Measurements from ENCODE around the gene GARIN5B. TPM values are rescaled to one million over a fixed set of nuclear protein-coding genes. Genes with fewer than 3 reads are reported as not detected.

The GARIN5B gene
- total and polyA plus RNA-seq, 2 experiments from 2014 or later = not detected

DNA sequence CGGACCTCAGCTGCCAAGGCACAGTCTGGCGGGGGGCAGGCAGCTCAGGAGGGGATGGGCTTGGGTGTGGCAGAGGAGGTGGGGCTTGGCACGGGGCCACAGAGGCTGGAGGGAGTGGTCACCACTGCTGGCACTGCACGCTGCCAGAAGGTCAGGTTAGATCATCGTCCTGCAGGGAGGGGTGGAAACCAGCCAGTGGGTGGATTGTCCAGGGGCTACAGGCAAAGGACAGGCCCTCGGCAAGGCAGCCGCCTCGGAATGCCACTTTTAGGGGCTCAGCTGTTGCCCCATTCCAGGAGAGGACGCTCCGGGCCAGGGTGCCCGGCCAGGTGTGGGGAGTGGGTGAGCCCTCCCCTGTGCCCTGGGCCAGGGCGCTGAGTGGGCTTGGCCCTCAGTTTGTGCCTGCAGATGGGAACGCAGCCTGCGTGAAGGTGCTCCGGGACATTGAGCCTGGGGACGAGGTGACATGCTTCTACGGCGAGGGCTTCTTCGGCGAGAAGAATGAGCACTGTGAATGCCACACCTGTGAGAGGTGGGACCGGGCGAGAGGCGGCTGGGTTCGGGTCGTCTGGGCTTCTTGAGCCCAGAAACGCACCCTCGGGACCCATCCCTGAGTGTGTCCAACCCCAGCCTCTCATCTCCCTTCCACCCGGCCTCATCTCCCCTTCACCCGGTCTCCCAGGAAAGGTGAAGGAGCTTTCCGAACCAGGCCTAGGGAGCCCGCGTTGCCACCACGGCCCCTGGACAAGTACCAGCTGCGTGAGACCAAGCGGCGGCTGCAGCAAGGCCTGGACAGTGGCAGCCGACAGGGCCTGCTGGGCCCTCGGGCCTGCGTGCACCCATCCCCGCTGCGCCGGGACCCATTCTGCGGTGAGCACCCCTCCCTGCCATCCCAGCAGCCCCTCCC lies 17.0 kb downstream of the GARIN5B start:
- DNase-seq = peak; percentile 34
- H3K27ac ChIP-seq = no peak overlapping the region

DNA sequence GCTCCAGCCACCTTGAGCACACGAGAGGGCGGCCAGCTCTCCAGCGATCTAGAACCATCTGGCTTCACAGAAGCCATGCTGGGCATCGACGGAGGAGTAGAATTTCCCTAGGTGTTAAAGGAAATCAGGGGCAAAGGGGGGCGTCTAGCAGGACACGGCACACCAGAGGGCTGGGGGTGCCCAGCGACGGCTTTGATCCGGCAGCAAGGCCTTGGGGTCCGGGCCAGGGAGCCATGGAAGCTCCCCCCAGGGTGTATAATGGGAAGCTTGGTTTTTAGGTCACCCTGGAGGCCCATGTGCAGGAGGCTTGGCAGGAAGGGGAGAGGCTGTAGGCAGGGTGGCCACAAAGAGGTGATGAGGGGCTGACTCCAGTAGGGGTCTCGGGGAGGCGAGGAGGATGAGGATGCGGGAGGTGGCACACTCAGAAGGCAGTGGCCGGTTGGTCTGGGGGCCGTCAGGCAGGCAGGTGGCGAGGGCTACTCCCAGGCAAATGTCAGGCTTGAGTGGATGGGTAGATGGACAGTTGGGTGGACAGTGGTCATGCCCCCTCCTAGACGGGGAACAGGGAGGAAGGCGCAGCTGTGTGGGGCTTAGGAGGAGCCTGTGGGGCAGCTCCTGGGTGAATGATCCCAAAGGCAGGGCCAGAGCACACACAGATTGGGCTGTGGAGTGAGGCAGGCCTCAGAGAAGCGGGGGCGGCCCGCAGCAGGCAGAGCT lies 17.8 kb downstream of the GARIN5B start:
- H3K9me2 ChIP-seq (ENCODE audit: insufficient read depth) = no peaks in the 10 kb centered on the region
- no peak for DNase-seq
- no peaks in the 10 kb centered on the region for H3F3A ChIP-seq (ENCODE audit: insufficient read depth)
- WGBS, 2 experiments (ENCODE audit: low coverage in 1 of 2, low lambda C conversion rate in 2 of 2, missing lambda C conversion rate in 2 of 2) = 90 to 92% methylated on average over 18 to 22 of the region's 22 CpGs
- H2AFZ ChIP-seq = no peak overlapping the region
- no peaks in the 10 kb centered on the region for H3K9me3 ChIP-seq (ENCODE audit: low read depth)
- no peak for TF ChIP-seq EZH2 (IDR thresholded peaks at IDR 0.05; ENCODE audit: insufficient read depth, poor library complexity, severe bottlenecking)
- TF ChIP-seq EZH2phosphoT487 (IDR thresholded peaks at IDR 0.05; ENCODE audit: insufficient read depth, low read depth) = no peak
- H3K27ac ChIP-seq = no peak overlapping the region
- H3K36me3 ChIP-seq (ENCODE audit: low read depth) = no peaks in the 10 kb centered on the region
- no peak overlapping the region for H3K4me2 ChIP-seq (ENCODE audit: unreplicated experiment)
- no peaks in the 10 kb centered on the region for H4K20me1 ChIP-seq (ENCODE audit: insufficient read depth)
- in situ Hi-C loops (cut with MboI) = no loop called here
- H3K4me1 ChIP-seq (ENCODE audit: insufficient read depth) = no peaks in the 10 kb centered on the region
- H3K79me2 ChIP-seq (ENCODE audit: insufficient read depth) = peaks cover 7% of the 10 kb centered on the region; the same call in 1 of the 2 replicates
- H3K4me3 ChIP-seq = no peak overlapping the region
- no peak overlapping the region for H3K9ac ChIP-seq
- H3K27me3 ChIP-seq (replicated peaks; ENCODE audit: insufficient read depth) = no peaks in the 10 kb centered on the region

More for the DNA sequence above, 17.0 kb downstream of the GARIN5B start:
- H3K27me3 ChIP-seq (replicated peaks; ENCODE audit: insufficient read depth) = no peaks in the 10 kb centered on the region
- no peaks in the 10 kb centered on the region for H3K4me1 ChIP-seq (ENCODE audit: insufficient read depth)
- H3F3A ChIP-seq (ENCODE audit: insufficient read depth) = no peaks in the 10 kb centered on the region
- H3K36me3 ChIP-seq (ENCODE audit: low read depth) = no peaks in the 10 kb centered on the region
- WGBS, 2 experiments (ENCODE audit: low coverage in 1 of 2, low lambda C conversion rate in 2 of 2, missing lambda C conversion rate in 2 of 2) = 86 to 88% methylated on average over 28 to 42 of the region's 43 CpGs
- H3K9me3 ChIP-seq (ENCODE audit: low read depth) = no peaks in the 10 kb centered on the region
- in situ Hi-C loops (cut with MboI) = no loop called here
- H3K9ac ChIP-seq = no peak overlapping the region
- no peaks in the 10 kb centered on the region for H3K79me2 ChIP-seq (ENCODE audit: insufficient read depth)
- H3K4me3 ChIP-seq = no peak overlapping the region
- no peak overlapping the region for H2AFZ ChIP-seq
- no peaks in the 10 kb centered on the region for H3K9me2 ChIP-seq (ENCODE audit: insufficient read depth)
- H4K20me1 ChIP-seq (ENCODE audit: insufficient read depth) = no peaks in the 10 kb centered on the region
- TF ChIP-seq EZH2 (IDR thresholded peaks at IDR 0.05; ENCODE audit: insufficient read depth, poor library complexity, severe bottlenecking) (no peak), EZH2phosphoT487 (IDR thresholded peaks at IDR 0.05; ENCODE audit: insufficient read depth, low read depth) (no peak)
- H3K4me2 ChIP-seq (ENCODE audit: unreplicated experiment) = no peak overlapping the region

DNA sequence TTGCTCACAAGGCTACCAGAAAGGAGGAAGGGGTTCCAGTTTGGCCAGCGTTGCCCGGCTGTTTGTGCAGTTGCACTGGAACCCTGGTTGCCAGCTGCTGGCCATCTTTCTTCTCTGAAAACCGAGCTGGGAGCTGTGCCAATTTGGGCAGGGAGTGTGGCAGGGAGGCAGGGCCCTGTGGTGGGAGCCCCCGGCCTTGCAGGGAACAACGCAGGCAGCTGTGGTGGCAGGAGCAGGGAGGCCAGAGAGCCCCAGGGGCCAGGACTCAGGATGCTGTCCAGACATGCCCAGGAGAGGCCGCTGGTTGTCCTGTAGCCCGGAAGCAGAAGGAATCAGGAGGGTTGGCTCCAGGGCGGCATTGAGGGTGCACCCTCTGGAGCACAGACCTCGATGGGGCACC lies 18.6 kb downstream of the GARIN5B start:
- Histone ChIP-seq H3K27me3 (replicated peaks; ENCODE audit: insufficient read depth) (no peaks in the 10 kb centered on the region), H2AFZ (no peak overlapping the region), H3K9ac (no peak overlapping the region), H3K4me3 (no peak overlapping the region), H3K4me2 (ENCODE audit: unreplicated experiment) (no peak overlapping the region), H3K79me2 (ENCODE audit: insufficient read depth) (peaks cover 8% of the 10 kb centered on the region; the same call in 1 of the 2 replicates), H3F3A (ENCODE audit: insufficient read depth) (no peaks in the 10 kb centered on the region), H3K27ac (no peak overlapping the region), H4K20me1 (ENCODE audit: insufficient read depth) (no peaks in the 10 kb centered on the region), H3K4me1 (ENCODE audit: insufficient read depth) (no peaks in the 10 kb centered on the region), H3K9me2 (ENCODE audit: insufficient read depth) (no peaks in the 10 kb centered on the region), H3K9me3 (ENCODE audit: low read depth) (no peaks in the 10 kb centered on the region), H3K36me3 (ENCODE audit: low read depth) (no peaks in the 10 kb centered on the region)
- TF ChIP-seq EZH2phosphoT487 (IDR thresholded peaks at IDR 0.05; ENCODE audit: insufficient read depth, low read depth) (no peak), EZH2 (IDR thresholded peaks at IDR 0.05; ENCODE audit: insufficient read depth, poor library complexity, severe bottlenecking) (no peak)
- 78 to 81% methylated on average over 9 of the region's 9 CpGs for WGBS, 2 experiments (ENCODE audit: low coverage in 1 of 2, low lambda C conversion rate in 2 of 2, missing lambda C conversion rate in 2 of 2)
- in situ Hi-C loops (cut with MboI) = no loop called here
- no peak for DNase-seq

DNA sequence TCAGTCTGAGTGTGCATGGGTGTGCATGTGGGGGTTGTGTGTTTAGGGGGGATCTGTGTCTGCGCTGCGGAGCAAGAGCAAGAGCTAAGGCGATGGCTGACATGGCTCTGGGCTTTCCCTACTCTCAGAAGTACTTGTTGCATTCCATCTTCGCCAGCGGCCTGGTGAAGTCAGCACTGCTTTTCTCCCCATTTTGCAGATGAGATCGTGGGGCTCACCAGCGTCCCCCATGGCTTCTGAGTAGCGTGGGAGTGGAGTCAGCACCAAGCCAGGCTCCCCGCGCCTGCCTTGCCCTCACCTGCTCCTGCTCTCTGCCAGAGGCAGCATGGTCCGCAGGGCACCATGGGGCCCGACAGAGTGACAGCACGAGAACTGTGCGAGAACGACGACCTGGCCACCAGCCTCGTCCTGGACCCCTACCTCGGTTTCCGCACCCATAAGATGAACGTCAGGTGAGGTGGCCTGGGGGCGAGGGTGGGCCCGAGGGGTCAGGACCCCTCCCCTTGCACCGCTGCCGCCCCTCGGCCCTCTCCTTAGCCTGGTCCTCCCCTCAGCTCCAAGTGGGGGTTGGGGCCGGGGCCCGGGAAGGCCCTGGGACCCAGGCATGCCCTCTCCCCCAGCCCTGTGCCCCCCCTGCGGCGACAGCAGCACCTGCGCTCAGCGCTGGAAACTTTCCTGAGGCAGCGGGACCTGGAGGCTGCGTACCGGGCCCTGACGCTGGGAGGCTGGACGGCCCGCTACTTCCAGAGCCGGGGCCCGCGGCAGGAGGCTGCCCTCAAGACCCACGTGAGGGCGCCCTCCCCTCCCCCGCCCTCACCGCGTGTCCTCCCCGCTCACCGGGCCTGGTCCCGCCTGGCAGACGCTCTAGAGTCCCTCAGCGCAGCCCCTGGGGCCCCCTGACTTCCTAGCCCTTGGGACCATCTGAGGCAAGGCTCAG lies 21.2 kb downstream of the GARIN5B start:
- Histone ChIP-seq H3K79me2 (ENCODE audit: insufficient read depth) (peaks cover 8% of the 10 kb centered on the region; the same call in 1 of the 2 replicates), H3K9me2 (ENCODE audit: insufficient read depth) (no peaks in the 10 kb centered on the region), H3K9me3 (ENCODE audit: low read depth) (no peaks in the 10 kb centered on the region), H3K4me1 (ENCODE audit: insufficient read depth) (no peaks in the 10 kb centered on the region), H3K4me3 (peak overlapping the region; percentile 77), H3F3A (ENCODE audit: insufficient read depth) (no peaks in the 10 kb centered on the region), H3K27ac (no peak overlapping the region), H3K4me2 (ENCODE audit: unreplicated experiment) (peak overlapping the region; percentile 97), H3K27me3 (replicated peaks; ENCODE audit: insufficient read depth) (no peaks in the 10 kb centered on the region; the same call in 1 of the 2 replicates), H3K36me3 (ENCODE audit: low read depth) (no peaks in the 10 kb centered on the region), H2AFZ (no peak overlapping the region), H4K20me1 (ENCODE audit: insufficient read depth) (no peaks in the 10 kb centered on the region), H3K9ac (no peak overlapping the region)
- in situ Hi-C loops (cut with MboI) = no loop called here
- DNase-seq = no peak
- 84% methylated on average over 30 to 47 of the region's 50 CpGs for WGBS, 2 experiments (ENCODE audit: low coverage in 1 of 2, low lambda C conversion rate in 2 of 2, missing lambda C conversion rate in 2 of 2)
- TF ChIP-seq EZH2 (IDR thresholded peaks at IDR 0.05; ENCODE audit: insufficient read depth, poor library complexity, severe bottlenecking) (no peak), EZH2phosphoT487 (IDR thresholded peaks at IDR 0.05; ENCODE audit: insufficient read depth, low read depth) (no peak)
